KOPT-K1 (cell line): ENCODE measurements around the gene BARD1.
"Not testable (repeated sequence)": the region's sequence is repeated elsewhere in the genome, so short reads cannot be mapped to it uniquely, and the experiment has no call there.

Experiments
- H3K27ac ChIP-seq: fragments of 200-600 bp; sonication (generic); 2 replicates; pipeline ENCODE4 v1.5.1; 2016; ENCODE audit warnings: antibody characterized with exemption, mild to moderate bottlenecking, low read depth, low read length; ENCODE audit not compliant: poor library complexity, severe bottlenecking
- H3K36me3 ChIP-seq: fragments of 200-600 bp; sonication (generic); 2 replicates; pipeline ENCODE4 v1.5.1; 2017; ENCODE audit warnings: antibody characterized with exemption, mild to moderate bottlenecking, low read length, moderate library complexity; ENCODE audit not compliant: insufficient read depth
- H3K9me3 ChIP-seq: fragments of 200-600 bp; sonication (generic); 2 replicates; pipeline ENCODE4 v1.5.1; 2017; ENCODE audit warnings: antibody characterized with exemption, low read length, mild to moderate bottlenecking; ENCODE audit not compliant: insufficient read depth, poor library complexity, severe bottlenecking

BARD1 gene

GRCh38 chr2:214796911-214797310, 12.6 kb downstream of the BARD1 start:
- H3K27ac ChIP-seq = no peak overlapping the region
- no peaks in the 10 kb centered on the region for H3K9me3 ChIP-seq
- H3K36me3 ChIP-seq = peaks cover 83% of the 10 kb centered on the region

DNA sequence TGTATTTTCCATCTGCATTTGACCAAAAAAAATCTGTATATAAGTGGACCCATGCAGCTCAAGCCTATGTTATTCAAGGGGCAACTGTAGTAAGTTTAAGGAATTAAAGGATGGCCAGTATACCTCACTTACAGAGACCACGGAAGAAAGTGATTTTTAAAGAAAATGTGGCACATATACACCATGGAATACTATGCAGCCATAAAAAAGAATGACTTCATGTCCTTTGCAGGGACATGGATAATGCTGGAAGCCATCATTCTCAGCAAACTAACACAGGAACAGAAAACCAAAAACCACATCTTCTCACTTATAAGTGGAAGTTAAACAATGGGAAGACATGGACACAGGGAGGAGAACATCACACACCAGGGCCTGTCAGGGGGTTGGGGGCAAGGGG, 26.3 kb downstream of the BARD1 start:
- not testable (repeated sequence) for H3K27ac ChIP-seq
- Histone ChIP-seq H3K36me3 (peaks cover 96% of the 10 kb centered on the region), H3K9me3 (peaks cover 19% of the 10 kb centered on the region)

DNA sequence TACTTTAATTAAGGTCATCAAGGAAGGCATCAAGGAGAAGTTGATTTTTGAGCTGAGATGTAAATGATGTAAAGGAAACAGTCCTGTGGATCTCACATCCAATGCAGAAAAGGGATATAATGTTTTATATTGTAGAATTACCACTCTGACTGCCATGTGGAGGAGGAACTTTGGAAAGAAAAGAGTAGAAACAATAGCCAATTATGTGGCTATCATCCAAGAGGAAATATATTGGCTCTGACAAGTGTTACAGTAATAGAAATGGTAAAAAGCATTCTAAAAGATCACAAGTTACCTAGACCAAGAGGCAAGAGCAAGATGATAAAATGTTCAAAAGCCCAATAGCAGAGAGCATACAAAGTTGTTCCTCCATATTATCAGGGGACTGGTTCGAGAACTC, 26.8 kb downstream of the BARD1 start:
- Histone ChIP-seq H3K27ac (no peak overlapping the region), H3K9me3 (peaks cover 19% of the 10 kb centered on the region), H3K36me3 (peaks cover 95% of the 10 kb centered on the region)

DNA sequence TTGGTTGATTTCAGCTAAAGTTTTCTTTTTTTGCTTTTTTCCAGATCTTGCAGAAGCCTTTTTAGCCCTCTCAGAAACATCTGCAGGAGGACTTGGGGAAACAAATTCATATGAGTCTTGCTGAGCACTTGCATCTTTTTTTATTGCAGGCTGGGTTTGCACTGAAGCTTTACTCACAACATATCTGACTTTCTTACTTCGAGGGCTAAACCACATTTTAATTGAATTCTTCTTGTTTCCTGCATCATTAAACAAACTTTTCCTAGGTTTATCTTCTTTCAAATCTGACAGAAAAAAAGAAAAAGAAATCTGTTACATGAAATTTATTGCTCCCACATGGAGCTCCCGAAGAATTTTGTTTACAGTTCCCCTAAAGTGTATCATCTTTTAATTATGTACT, 28.3 kb downstream of the BARD1 start:
- peaks cover 19% of the 10 kb centered on the region for H3K9me3 ChIP-seq
- peaks cover 97% of the 10 kb centered on the region for H3K36me3 ChIP-seq
- no peak overlapping the region for H3K27ac ChIP-seq

- H3K9me3 ChIP-seq = peaks cover 13% of the 10 kb centered on the region
- H3K36me3 ChIP-seq = peaks cover 92% of the 10 kb centered on the region
- no peak overlapping the region for H3K27ac ChIP-seq
These were observed 33.5 kb downstream of the BARD1 start for GRCh38 chr2:214775971-214776370.

- Histone ChIP-seq H3K27ac (no peak overlapping the region), H3K9me3 (peaks cover 13% of the 10 kb centered on the region), H3K36me3 (peaks cover 92% of the 10 kb centered on the region)
These were observed 35.4 kb downstream of the BARD1 start for GRCh38 chr2:214774108-214774507.

DNA sequence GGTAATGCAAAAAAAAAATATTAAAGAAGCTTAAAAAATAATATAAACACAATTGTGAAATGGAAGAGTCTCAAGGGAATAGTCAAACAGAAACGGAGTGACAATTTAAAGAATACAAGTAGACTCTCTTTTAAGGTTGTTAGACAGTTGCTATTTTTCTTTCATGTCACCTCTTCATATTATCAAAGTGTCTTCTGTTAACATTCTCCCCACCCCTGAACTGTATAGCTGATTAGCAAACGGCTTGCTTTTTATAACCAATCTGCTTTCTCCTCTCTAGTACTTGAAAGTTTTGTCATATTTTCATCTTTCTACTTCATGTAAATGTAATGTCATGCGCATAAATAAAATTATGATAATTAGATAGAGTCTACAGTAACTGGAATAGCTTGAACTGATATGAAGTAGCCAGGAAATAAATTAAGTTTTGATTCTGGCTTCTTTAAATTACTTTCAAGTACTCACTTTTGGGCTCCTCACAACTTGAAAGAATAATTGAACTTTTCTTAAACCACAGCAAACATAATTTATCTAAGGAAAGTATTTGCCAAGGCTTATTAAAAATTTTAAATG, 37.0 kb downstream of the BARD1 start:
- H3K9me3 ChIP-seq = peaks cover 13% of the 10 kb centered on the region
- no peak overlapping the region for H3K27ac ChIP-seq

GRCh38 chr2:214765180-214765579, 44.3 kb downstream of the BARD1 start:
- Histone ChIP-seq H3K36me3 (peaks cover 100% of the 10 kb centered on the region), H3K9me3 (no peaks in the 10 kb centered on the region), H3K27ac (no peak overlapping the region)

More for the DNA sequence above, 37.0 kb downstream of the BARD1 start:
- H3K36me3 ChIP-seq = peaks cover 94% of the 10 kb centered on the region

DNA sequence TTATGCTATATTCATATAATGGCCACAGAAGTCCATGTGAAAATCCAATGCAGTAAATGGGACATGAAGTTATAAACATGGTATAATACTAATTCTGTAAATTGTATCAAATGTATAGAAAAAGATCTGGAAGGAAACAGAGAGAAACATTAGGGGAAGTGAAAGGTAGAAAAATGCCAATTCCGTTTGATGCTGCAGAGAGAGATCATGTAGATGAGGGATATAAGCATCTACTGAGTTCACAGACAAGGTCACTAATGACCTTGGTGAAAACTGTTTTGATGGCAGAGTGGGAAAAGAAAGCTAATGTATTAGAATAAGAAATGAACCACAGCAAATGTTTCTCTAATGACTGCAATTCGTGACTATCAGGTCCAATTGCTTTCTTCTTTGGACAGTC, 56.0 kb downstream of the BARD1 start:
- Histone ChIP-seq H3K27ac (no peak overlapping the region), H3K9me3 (no peaks in the 10 kb centered on the region), H3K36me3 (peaks cover 98% of the 10 kb centered on the region)

- Histone ChIP-seq H3K36me3 (peaks cover 89% of the 10 kb centered on the region), H3K27ac (no peak overlapping the region), H3K9me3 (no peaks in the 10 kb centered on the region)
These were observed 59.0 kb downstream of the BARD1 start for GRCh38 chr2:214750529-214750928.

DNA sequence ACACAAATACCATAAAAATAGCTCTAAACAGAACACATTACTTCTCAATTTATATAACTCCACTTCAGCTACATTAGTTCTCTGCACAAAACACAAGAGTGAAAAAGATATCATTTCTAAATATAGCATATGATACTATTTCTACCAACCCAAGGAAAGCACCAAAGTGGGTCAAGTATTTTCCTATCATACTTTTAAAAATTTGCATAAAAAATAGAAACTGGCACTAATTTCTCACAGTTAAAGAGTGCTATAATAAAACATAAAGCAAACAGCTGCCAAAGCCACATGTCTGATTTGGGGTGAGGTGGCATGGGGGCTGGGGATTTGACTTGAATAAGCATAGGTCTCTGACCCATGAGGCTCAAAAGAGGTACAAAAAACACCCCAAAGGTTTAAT, 61.5 kb downstream of the BARD1 start:
- H3K36me3 ChIP-seq = peaks cover 89% of the 10 kb centered on the region
- no peak overlapping the region for H3K27ac ChIP-seq
- H3K9me3 ChIP-seq = no peaks in the 10 kb centered on the region

- no peak overlapping the region for H3K27ac ChIP-seq
- no peaks in the 10 kb centered on the region for H3K9me3 ChIP-seq
- peaks cover 72% of the 10 kb centered on the region for H3K36me3 ChIP-seq
These were observed 67.4 kb downstream of the BARD1 start for GRCh38 chr2:214742119-214742518.

- H3K27ac ChIP-seq = no peak overlapping the region
- H3K9me3 ChIP-seq = no peaks in the 10 kb centered on the region
- H3K36me3 ChIP-seq = peaks cover 74% of the 10 kb centered on the region
These were observed 68.6 kb downstream of the BARD1 start for GRCh38 chr2:214740867-214741395.

GRCh38 chr2:214737188-214737587, 72.3 kb downstream of the BARD1 start:
- Histone ChIP-seq H3K27ac (no peak overlapping the region), H3K9me3 (no peaks in the 10 kb centered on the region), H3K36me3 (peaks cover 66% of the 10 kb centered on the region)

GRCh38 chr2:214730800-214731407, 78.6 kb downstream of the BARD1 start:
- no peak overlapping the region for H3K27ac ChIP-seq
- H3K9me3 ChIP-seq = no peaks in the 10 kb centered on the region
- peaks cover 92% of the 10 kb centered on the region for H3K36me3 ChIP-seq

DNA sequence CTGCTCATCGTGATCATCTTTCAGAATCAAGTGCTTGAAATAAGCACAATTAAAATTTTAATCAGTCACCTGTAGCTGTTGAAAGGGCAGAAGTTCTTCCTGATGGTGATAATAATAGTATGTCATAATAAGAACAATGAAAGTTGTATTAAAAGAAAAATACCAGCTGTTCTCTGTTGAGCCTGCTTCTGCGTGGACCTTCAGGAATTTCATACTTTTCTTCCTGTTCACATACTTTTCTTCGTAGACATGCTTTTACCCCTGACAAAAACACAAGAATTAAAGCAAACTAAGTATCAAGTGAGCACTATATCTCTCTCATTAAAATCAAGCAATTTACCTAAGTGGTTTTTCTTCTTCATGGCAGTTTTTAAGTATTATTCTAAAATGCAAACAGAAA, 79.2 kb downstream of the BARD1 start:
- peaks cover 93% of the 10 kb centered on the region for H3K36me3 ChIP-seq
- H3K27ac ChIP-seq = no peak overlapping the region
- no peaks in the 10 kb centered on the region for H3K9me3 ChIP-seq
